ENCODE measurements around the gene NOTCH2. TPM values are rescaled to one million over a fixed set of nuclear protein-coding genes. Genes with fewer than 3 reads are reported as not detected.

The NOTCH2 gene
- total and polyA plus RNA-seq, 2 donors (not counting 1 experiment from before 2014, with no cell fraction given), result 32.1 to 184 TPM

DNA sequence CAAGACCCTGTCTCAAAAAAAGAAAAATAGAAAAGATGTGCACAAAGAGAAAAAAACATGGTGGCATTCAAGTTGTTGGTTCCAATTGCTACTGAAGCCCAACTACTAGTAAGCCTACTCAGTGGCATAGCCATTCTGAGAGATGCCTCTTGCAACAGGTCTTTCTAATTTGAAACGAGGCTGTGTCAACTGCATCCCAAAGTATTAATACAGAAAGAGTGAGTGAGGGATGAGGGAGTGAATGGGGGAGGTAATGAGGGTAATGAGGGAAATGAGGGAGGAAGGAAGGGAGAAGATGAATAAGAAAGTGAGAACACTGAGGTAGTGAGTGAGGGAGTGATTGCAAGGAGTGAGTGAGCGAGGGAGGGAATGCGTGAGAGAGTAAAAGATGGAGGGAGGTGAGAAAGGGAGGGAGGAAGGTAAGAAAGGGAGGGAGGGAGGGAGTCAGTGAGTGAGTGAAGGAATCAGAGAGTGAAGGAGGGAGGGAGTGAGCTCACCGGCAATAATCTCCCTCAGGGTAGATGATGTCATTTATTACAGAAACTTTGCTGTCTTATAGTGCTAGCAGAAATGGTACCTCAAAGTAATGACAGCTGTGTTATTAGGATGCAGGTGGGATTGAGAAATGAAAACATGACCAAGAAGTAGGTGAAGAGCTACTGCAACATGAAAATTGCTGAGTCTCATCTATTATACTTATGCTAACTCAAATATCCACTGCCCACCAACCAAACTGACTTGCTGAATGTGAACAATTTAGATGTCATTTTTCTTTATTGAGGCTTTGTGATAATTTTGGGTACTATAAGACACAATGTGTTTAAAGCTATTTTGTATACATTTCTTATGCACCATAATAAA, 97.5 kb downstream of the NOTCH2 start:
- Histone ChIP-seq H3K79me2 (ENCODE audit: control insufficient read depth, insufficient read depth, low read length) (no peaks in the 10 kb centered on the region), H3K27ac (ENCODE audit: low read length in 2 of 2) (no peak overlapping the region), H3K36me3 (replicated peaks in 1 of 2; ENCODE audit: control extremely low read depth in 1 of 2, control insufficient read depth in 1 of 2, extremely low read depth in 1 of 2, insufficient read depth in 2 of 2, low read length in 1 of 2) (peaks cover 6 to 70% of the 10 kb centered on the region in 2 experiments), H3K9me3 (ENCODE audit: control extremely low read depth in 1 of 3, control insufficient read depth in 2 of 3, insufficient read depth in 1 of 3, low read length in 2 of 3) (no peaks in the 10 kb centered on the region), H3K4me3 (ENCODE audit: control extremely low read depth in 1 of 5, extremely low read depth in 1 of 5, insufficient read depth in 1 of 5, low read depth in 2 of 5, low read length in 4 of 5) (no peak overlapping the region), H3K9ac (ENCODE audit: low read length) (no peak overlapping the region), H3K27me3 (replicated peaks in 1 of 4; ENCODE audit: control extremely low read depth in 1 of 4, control insufficient read depth in 3 of 4, insufficient read depth in 4 of 4, low read length in 3 of 4) (no peaks in the 10 kb centered on the region), H4K20me1 (ENCODE audit: control insufficient read depth, insufficient read depth, low read length, poor library complexity, severe bottlenecking) (peaks cover 36% of the 10 kb centered on the region), H3K4me1 (ENCODE audit: control insufficient read depth in 2 of 2, insufficient read depth in 2 of 2, low read length in 2 of 2) (peaks cover 5 to 7% of the 10 kb centered on the region in 2 donors), H3K4me2 (replicated peaks; ENCODE audit: low read depth, low read length, poor library complexity, severe bottlenecking) (no peak overlapping the region), H2AFZ (ENCODE audit: insufficient read depth, low read depth, low read length, poor library complexity, severe bottlenecking) (no peak overlapping the region)
- H3K4me1 Mint-ChIP-seq, result peaks cover 9% of the 10 kb centered on the region
- ATAC-seq (ENCODE audit: low read depth) (no peak), DNase-seq (no peak)
- ChIA-PET CTCF (no interaction called here), POLR2A (no interaction called here)
- H3K4me3 Mint-ChIP-seq, result no peak overlapping the region
- 100% methylated on average over 4 of the region's 4 CpGs for WGBS (ENCODE audit: insufficient coverage)
- intact Hi-C loops (cut with micrococcal nuclease), result no loop called here
- H3K27me3 Mint-ChIP-seq, result no peaks in the 10 kb centered on the region
- H3K9me3 Mint-ChIP-seq (ENCODE audit: insufficient read depth), result no peaks in the 10 kb centered on the region
- H3K27ac Mint-ChIP-seq, result no peak overlapping the region
- TF ChIP-seq, protein P1, sequence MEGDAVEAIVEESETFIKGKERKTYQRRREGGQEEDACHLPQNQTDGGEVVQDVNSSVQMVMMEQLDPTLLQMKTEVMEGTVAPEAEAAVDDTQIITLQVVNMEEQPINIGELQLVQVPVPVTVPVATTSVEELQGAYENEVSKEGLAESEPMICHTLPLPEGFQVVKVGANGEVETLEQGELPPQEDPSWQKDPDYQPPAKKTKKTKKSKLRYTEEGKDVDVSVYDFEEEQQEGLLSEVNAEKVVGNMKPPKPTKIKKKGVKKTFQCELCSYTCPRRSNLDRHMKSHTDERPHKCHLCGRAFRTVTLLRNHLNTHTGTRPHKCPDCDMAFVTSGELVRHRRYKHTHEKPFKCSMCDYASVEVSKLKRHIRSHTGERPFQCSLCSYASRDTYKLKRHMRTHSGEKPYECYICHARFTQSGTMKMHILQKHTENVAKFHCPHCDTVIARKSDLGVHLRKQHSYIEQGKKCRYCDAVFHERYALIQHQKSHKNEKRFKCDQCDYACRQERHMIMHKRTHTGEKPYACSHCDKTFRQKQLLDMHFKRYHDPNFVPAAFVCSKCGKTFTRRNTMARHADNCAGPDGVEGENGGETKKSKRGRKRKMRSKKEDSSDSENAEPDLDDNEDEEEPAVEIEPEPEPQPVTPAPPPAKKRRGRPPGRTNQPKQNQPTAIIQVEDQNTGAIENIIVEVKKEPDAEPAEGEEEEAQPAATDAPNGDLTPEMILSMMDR (IDR thresholded peaks at IDR 0.05), result no peak
- TF ChIP-seq EZH2 (IDR thresholded peaks at IDR 0.05; ENCODE audit: borderline replicate concordance, insufficient read depth, low read depth, low read length, poor library complexity, severe bottlenecking), result no peak

DNA sequence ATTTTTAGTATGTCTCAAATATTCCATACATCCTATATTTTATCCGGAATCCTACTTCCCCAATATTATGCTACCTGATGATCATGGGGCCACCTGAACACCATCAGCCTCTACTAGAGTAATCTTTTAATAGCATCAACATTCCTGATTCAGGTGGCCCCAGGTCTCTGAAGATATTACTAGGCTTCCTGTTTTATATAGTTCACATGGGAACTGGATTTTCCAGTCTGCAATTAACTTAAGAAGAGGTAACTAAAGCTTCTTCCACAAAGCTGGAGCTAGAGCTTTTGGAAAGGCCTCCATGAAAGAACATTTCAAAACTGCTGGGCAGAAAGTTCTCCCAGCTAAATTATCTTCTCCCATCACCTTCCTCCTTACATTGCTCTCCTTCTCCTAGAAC, 100.9 kb downstream of the NOTCH2 start:
- H3K4me2 ChIP-seq (replicated peaks; ENCODE audit: low read depth, low read length, poor library complexity, severe bottlenecking), result no peak overlapping the region
- peaks cover 5 to 7% of the 10 kb centered on the region in 2 donors for H3K4me1 ChIP-seq (ENCODE audit: control insufficient read depth in 2 of 2, insufficient read depth in 2 of 2, low read length in 2 of 2)
- H3K9me3 ChIP-seq (ENCODE audit: control extremely low read depth in 1 of 3, control insufficient read depth in 2 of 3, insufficient read depth in 1 of 3, low read length in 2 of 3), result no peaks in the 10 kb centered on the region
- H3K4me3 ChIP-seq (ENCODE audit: control extremely low read depth in 1 of 5, extremely low read depth in 1 of 5, insufficient read depth in 1 of 5, low read depth in 2 of 5, low read length in 4 of 5), result no peak overlapping the region
- H3K79me2 ChIP-seq (ENCODE audit: control insufficient read depth, insufficient read depth, low read length), result no peaks in the 10 kb centered on the region
- WGBS (ENCODE audit: insufficient coverage), result no CpG with 5 or more reads among the region's 1 CpG
- Mint-ChIP-seq H3K4me1 (peaks cover 8% of the 10 kb centered on the region), H3K4me3 (no peak overlapping the region), H3K9me3 (ENCODE audit: insufficient read depth) (no peaks in the 10 kb centered on the region), H3K27ac (no peak overlapping the region), H3K27me3 (no peaks in the 10 kb centered on the region)
- DNase-seq (no peak), ATAC-seq (ENCODE audit: low read depth) (no peak)
- TF ChIP-seq, protein P1 (IDR thresholded peaks at IDR 0.05), result no peak
- TF ChIP-seq EZH2 (IDR thresholded peaks at IDR 0.05; ENCODE audit: borderline replicate concordance, insufficient read depth, low read depth, low read length, poor library complexity, severe bottlenecking), result no peak
- H3K27me3 ChIP-seq (replicated peaks in 1 of 4; ENCODE audit: control extremely low read depth in 1 of 4, control insufficient read depth in 3 of 4, insufficient read depth in 4 of 4, low read length in 3 of 4), result no peaks in the 10 kb centered on the region
- intact Hi-C loops (cut with micrococcal nuclease), result no loop called here
- peaks cover 20% of the 10 kb centered on the region for H4K20me1 ChIP-seq (ENCODE audit: control insufficient read depth, insufficient read depth, low read length, poor library complexity, severe bottlenecking)
- no peak overlapping the region for H2AFZ ChIP-seq (ENCODE audit: insufficient read depth, low read depth, low read length, poor library complexity, severe bottlenecking)
- ChIA-PET CTCF (interaction anchor here (0.7 to 1.8 kb wide), 14 partner anchors 10 to 209 kb away, joined by 3 to 8 read pairs (median 4); no protein-coding TSS in a partner anchor), POLR2A (no interaction called here)
- no peak overlapping the region for H3K9ac ChIP-seq (ENCODE audit: low read length)
- H3K27ac ChIP-seq (ENCODE audit: low read length in 2 of 2), result peak overlapping the region in 1 of 2 donors; percentile 8
- H3K36me3 ChIP-seq (replicated peaks in 1 of 2; ENCODE audit: control extremely low read depth in 1 of 2, control insufficient read depth in 1 of 2, extremely low read depth in 1 of 2, insufficient read depth in 2 of 2, low read length in 1 of 2), result peaks cover 11 to 84% of the 10 kb centered on the region in 2 experiments
